Brain microvascular endothelial cell (primary cell): ENCODE measurements around the gene ADAT3.

Experiments
- DNase-seq: peaks from one replicate; pipeline ENCODE4 v3.0.0-alpha.2; 2020
- H3K27ac ChIP-seq: fragments of 250-450 bp; sonication (Bioruptor Pico); 2 replicates; pipeline ENCODE4 v1.5.1; 2020; ENCODE audit warnings: mild to moderate bottlenecking, moderate library complexity
- H3K27me3 ChIP-seq: fragments of 250-450 bp; sonication (Bioruptor Pico); replicated peaks from 2 replicates; pipeline ENCODE4 v1.5.1; 2020; ENCODE audit warnings: mild to moderate bottlenecking
- H3K36me3 ChIP-seq: fragments of 250-450 bp; sonication (Bioruptor Pico); replicated peaks from 2 replicates; pipeline ENCODE4 v1.5.1; 2020; ENCODE audit warnings: mild to moderate bottlenecking
- H3K4me3 ChIP-seq: 2 replicates; pipeline ENCODE4 v1.5.1; 2011; ENCODE audit warnings: low read depth, mild to moderate bottlenecking, control low read depth, low read length, moderate library complexity
- in situ Hi-C: cut with HindIII; loops from 2 replicates; pipeline ENCODE4 v1.10.0; 2017; ENCODE audit warnings: low sequenced_read_pairs, low pct_ligation_motif_present
- TF ChIP-seq, protein P1 (sequence below): IDR thresholded peaks from 2 replicates; pipeline ENCODE4 v1.5.1; 2011; ENCODE audit warnings: low read depth, mild to moderate bottlenecking, moderate library complexity, low read length, control low read depth, inconsistent platforms; ENCODE audit errors: missing control alignments

The ADAT3 gene

DNA sequence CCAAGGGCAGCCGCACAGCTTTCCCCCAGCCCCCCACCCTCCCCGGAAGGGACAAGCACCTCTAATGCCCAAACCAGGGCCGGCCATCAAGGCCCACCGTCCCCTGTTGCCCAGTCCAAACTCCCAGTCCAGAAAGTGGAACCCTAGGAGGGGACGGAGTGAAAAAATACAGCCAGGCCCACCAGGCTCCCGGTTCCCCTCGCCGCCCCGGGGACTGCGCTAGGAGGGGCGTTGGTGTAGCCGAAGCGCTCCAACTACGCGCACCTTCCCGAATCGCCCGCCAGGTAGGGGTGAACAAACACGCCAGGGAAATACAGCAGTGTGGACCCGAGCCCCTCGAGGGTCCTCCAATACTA, 43.2 kb upstream of the ADAT3 start:
- Histone ChIP-seq H3K27ac (peak overlapping the region; percentile 22), H3K36me3 (no peaks in the 10 kb centered on the region), H3K4me3 (peak overlapping the region; percentile 83), H3K27me3 (no peaks in the 10 kb centered on the region)
- in situ Hi-C loops = no loop called here
- TF ChIP-seq, protein P1, sequence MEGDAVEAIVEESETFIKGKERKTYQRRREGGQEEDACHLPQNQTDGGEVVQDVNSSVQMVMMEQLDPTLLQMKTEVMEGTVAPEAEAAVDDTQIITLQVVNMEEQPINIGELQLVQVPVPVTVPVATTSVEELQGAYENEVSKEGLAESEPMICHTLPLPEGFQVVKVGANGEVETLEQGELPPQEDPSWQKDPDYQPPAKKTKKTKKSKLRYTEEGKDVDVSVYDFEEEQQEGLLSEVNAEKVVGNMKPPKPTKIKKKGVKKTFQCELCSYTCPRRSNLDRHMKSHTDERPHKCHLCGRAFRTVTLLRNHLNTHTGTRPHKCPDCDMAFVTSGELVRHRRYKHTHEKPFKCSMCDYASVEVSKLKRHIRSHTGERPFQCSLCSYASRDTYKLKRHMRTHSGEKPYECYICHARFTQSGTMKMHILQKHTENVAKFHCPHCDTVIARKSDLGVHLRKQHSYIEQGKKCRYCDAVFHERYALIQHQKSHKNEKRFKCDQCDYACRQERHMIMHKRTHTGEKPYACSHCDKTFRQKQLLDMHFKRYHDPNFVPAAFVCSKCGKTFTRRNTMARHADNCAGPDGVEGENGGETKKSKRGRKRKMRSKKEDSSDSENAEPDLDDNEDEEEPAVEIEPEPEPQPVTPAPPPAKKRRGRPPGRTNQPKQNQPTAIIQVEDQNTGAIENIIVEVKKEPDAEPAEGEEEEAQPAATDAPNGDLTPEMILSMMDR = no peak
- no peak for DNase-seq

DNA sequence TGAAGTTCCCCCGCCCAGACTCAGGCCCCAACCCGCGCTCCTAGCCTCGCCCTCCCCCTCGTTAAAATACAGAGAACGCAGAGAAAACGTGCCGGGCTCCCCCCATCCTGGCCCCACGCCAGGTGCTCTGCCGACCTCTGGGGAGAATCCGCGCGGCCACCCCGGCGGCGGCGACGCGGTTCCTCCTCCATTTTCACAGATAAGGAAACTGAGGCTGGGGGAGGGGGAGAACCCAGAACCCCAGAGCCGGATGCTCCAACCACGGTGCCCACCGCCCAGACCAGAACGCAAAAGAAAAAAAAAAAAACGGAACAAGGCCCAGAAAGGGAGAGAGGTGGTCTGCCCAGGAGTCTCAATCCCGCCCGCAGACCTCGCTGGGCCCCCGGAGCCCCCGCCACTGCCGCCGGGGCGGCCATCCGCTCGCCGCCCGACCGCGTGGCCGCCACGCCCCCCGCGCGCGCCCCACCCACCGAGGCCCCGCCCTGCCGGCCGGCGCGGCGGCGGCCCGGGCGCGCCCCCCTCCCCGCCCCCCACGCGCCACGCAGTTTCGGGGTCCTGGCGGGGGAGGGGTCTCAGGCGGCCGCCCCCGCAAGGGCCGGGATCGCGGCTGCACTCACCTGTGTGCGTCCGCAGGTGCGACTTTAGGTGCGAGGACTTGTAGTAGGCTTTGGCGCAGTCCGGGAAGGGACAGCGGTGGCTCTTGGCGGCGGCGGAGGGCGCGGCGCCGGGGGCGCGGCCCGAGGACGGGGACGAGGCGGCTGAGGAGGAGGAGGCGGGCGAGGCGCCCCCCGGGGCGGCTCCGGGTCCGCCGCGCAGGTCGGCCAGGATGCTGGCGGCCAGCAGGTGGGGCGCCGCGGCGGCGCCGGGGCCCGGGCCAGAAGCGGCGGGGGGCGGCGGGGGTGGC, 42.5 kb upstream of the ADAT3 start:
- H3K27me3 ChIP-seq = no peaks in the 10 kb centered on the region
- TF ChIP-seq, protein P1 = no peak
- in situ Hi-C loops = no loop called here
- no peak for DNase-seq
- no peaks in the 10 kb centered on the region for H3K36me3 ChIP-seq
- H3K4me3 ChIP-seq = peak overlapping the region; percentile 83
- H3K27ac ChIP-seq = peak overlapping the region; percentile 49

DNA sequence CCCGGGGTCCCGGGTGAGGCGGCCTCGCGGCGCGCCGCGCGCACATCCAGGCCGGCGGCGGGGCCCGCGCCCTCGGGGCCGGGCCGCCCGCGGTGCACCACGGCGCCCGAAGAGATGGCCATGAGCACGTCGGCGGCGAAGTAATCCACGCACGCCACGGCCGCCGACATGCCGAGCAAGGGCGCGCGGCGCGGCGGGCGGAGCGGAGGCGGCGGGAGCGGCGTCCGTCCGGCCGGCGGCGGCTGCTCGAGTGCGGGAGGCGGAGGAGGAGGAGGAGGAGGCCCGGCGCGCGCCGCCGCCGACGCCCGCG, 41.9 kb upstream of the ADAT3 start, which contains the start of gene KLF16:
Gene KLF16, minus strand, starts transcription at position 252 of the 310 bp plus-strand sequence. Its CDS starts 82 bp downstream, at position 170.
- TF ChIP-seq, protein P1 = no peak
- Histone ChIP-seq H3K27ac (peak within 1 kb of the TSS; percentile 85), H3K36me3 (no peaks in the 10 kb centered on the region), H3K27me3 (no peaks in the 10 kb centered on the region), H3K4me3 (peak within 1 kb of the TSS; percentile 83)
- in situ Hi-C loops = no loop called here
- DNase-seq = no peak

DNA sequence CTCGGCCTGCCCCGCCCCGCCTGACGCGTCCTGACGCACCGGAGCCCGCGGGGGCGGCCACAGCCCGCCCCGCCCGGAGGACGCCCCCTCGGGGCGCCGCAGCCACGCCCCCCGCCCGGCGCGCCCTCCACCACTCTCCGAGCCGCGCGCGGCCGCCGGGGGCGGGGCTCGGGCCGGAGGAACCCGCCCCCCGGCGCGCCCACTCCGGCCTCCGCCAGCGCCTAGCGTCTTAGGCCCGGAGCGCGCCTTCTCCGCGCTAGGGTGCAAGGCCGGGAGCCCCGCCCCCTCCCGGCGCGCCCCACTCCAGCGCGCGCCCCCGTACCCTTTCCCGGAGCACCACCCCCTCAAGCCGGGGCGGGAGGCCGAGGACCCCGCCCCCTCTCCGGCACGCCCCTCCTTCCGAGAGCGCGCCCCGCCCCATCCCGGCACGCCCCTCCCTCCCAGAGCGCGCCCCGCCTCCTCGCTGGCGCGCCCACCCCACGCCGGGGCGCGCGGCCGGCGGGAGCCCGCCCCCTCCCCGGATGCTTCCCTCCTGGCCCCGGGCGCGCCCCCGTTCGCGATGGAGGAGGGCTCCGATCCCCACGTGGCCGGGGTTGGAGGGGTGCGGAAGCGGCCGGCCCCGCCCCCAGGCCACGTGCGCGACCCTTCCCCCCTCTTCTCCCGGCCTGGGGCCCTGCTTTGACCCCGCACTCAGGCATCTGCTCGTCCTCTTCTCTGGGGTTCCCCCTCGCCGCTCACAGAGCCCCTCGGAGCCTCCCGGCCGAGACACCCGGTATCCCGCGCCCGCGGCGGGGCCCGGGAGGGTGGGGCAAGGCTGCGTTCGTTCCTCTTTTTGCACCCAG, 41.3 kb upstream of the ADAT3 start:
- peak overlapping the region; percentile 70 for H3K4me3 ChIP-seq
- in situ Hi-C loops = no loop called here
- TF ChIP-seq, protein P1 = no peak
- no peaks in the 10 kb centered on the region for H3K27me3 ChIP-seq
- H3K27ac ChIP-seq = peak overlapping the region; percentile 85
- peak; percentile 74 for DNase-seq
- no peaks in the 10 kb centered on the region for H3K36me3 ChIP-seq

DNA sequence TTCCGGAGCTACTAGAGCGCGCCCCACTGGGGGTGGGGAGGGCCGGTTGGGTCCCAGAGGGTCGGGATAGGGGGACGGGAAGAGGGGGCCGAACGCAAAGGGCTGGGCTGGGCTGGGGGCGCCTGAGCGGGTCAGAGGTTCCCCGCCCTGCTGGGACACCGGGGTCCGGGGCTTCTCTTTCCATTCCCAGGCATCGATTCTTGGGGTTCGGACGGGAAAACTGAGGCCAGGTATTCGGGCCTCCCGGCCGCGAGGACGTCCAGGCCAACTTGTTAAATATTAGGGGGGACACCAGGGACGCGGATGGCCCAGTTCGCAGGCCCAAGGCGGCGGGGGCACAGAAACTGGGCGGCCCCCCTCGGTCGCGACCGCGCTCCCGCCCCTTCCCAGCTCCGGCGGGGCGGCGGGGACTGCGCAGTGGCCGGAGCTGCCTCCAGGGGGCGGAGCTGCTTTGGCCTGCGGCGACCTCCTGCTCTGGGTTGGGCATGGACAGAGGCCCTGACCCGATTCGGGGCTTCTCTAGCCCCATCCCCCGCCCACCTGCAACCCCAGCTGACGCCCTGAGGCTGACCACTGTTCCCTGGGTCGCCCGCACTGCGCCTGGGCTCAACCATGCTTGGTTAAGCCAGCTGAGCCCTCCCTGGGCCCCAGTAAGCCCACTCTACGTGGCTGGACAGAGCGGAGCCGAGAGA, 40.6 kb upstream of the ADAT3 start:
- TF ChIP-seq, protein P1 = peak; percentile 71
- peak overlapping the region; percentile 85 for H3K27ac ChIP-seq
- in situ Hi-C loops = no loop called here
- H3K4me3 ChIP-seq = peak overlapping the region; percentile 70
- H3K27me3 ChIP-seq = no peaks in the 10 kb centered on the region
- no peak for DNase-seq
- no peaks in the 10 kb centered on the region for H3K36me3 ChIP-seq
